Astrocyte of the spinal cord (primary cell): Measurements from ENCODE around the gene ECSIT.
"Not testable (repeated sequence)": the region's sequence is repeated elsewhere in the genome, so short reads cannot be mapped to it uniquely, and the experiment has no call there.

ENCODE experiments used
- DNase-seq: peaks from one replicate; pipeline ENCODE4 v3.0.0; 2011; ENCODE audit warnings: low read depth, low spot score
- H3K4me3 ChIP-seq: 2 replicates; pipeline ENCODE4 v1.5.1; 2011; ENCODE audit warnings: low read depth, mild to moderate bottlenecking, low read length, moderate library complexity
- in situ Hi-C: cut with HindIII; loops from 2 replicates; pipeline ENCODE4 v1.10.0; 2017; ENCODE audit warnings: low sequenced_read_pairs
- TF ChIP-seq, protein P1 (sequence below): IDR thresholded peaks from 2 replicates; pipeline ENCODE4 v1.5.1; 2012; ENCODE audit warnings: low read depth, mild to moderate bottlenecking, low read length, inconsistent platforms

ECSIT gene

DNA sequence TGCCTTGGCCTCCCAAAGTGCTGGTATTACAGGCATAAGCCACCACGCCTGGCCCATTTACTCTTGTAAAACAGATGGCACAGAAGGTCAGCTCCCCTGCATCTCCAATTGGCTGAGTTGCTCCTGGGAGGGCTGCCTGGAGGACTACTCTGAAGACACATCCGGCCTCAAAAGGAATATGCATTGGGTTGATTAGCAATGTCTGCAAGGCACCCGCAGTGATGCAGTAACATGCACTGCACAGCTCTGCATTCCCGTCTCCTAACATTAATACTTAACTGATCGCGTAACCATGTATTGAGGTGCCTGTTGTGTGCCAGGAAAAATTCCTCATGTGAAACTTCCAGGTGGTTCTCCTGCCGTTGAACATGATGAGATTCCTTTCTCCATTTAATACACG is 53.1 kb downstream of the ECSIT start:
- in situ Hi-C loops = no loop called here
- DNase-seq = no peak
- TF ChIP-seq, protein P1, sequence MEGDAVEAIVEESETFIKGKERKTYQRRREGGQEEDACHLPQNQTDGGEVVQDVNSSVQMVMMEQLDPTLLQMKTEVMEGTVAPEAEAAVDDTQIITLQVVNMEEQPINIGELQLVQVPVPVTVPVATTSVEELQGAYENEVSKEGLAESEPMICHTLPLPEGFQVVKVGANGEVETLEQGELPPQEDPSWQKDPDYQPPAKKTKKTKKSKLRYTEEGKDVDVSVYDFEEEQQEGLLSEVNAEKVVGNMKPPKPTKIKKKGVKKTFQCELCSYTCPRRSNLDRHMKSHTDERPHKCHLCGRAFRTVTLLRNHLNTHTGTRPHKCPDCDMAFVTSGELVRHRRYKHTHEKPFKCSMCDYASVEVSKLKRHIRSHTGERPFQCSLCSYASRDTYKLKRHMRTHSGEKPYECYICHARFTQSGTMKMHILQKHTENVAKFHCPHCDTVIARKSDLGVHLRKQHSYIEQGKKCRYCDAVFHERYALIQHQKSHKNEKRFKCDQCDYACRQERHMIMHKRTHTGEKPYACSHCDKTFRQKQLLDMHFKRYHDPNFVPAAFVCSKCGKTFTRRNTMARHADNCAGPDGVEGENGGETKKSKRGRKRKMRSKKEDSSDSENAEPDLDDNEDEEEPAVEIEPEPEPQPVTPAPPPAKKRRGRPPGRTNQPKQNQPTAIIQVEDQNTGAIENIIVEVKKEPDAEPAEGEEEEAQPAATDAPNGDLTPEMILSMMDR = no peak
- H3K4me3 ChIP-seq = no peak overlapping the region

DNA sequence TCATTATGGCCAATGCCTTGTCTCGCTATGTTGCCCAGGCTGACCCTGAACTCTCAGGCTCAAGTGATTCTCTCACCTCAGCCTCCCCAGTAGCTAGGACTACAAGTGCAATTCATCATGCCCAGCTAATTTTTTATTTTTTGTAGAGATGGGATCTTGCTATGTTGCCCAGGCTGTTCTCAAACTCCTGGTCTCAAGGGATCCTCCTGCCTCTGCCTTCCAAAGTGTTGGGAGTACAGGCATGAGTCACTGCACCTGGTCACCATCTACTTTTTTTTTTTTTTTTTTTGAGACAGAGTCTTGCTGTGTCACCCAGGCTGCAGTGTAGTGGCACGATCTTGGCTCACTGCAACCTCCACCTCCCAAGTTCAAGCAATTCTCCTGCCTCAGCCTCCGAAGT is 53.6 kb downstream of the ECSIT start:
- H3K4me3 ChIP-seq, DNase-seq, in situ Hi-C loops: not testable (repeated sequence)

DNA sequence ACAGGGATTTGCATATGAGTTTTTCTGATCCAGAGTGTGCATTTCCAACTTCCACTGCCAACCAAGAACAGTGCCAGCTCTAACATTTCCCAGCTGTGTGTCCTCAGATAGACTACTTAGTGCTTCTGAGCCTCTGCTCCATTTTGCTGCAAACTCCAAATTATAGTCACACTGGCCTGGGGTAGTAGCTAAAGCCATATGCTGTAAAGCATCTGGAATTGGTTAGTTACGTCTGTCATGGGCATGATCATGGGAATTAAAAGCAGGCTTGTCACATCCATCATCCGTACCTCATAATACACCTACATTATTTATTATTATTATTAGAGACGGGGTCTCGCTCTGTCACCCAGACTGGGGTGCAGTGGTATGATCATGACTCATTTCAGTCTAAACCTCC is 55.2 kb downstream of the ECSIT start:
- no peak for DNase-seq
- no peak overlapping the region for H3K4me3 ChIP-seq
- TF ChIP-seq, protein P1 = no peak
- in situ Hi-C loops = no loop called here

DNA sequence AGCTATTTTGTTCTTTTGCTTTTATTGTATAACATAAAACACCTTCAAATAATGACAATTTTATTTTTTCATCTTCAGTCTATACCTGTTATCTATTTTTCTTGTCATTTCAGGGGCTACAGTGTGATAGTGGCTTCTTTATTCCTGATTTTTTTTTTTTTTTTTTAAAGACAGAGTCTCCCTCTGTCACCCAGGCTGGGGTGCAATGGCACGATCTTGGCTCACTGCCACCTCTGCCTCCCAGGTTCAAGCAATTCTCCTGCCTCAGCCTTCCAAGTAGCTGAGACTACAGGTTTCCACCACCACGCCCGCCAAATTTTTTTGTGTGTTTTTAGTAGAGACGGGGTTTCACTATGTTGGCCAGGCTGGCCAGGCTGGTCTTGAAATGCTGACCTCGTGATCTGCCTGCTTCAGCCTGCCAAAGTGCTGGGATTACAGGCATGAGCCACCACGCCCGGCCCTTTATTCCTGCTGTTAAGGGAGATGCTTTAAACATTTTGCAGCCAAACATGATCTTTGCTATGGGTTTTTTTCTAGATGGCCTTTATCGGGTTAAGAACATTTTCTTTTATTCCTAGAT is 60.6 kb downstream of the ECSIT start:
- H3K4me3 ChIP-seq, in situ Hi-C loops: not testable (repeated sequence)

DNA sequence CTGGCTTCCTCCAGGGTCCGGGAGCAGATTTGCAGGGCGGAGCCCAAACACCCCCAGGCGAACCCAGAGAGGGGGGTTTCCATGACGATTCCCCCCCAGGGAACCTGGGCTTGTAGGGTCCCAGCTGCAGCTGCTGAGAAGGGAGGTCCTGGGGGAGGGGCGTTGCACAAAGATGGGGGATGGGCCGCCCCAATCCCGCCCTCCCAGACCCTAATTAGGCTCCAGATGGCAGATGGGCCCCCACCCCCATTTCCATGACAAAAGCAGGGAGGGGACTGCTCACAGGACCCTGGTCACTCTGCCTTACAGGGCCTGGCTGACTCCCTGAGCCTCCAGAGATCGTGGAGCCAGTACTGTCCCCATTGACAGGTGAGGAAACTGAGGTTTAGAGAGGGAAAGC is 63.3 kb downstream of the ECSIT start:
- in situ Hi-C loops = no loop called here
- DNase-seq = no peak
- TF ChIP-seq, protein P1 = no peak
- H3K4me3 ChIP-seq = no peak overlapping the region

More for the DNA sequence above, 60.6 kb downstream of the ECSIT start:
- not testable (repeated sequence) for DNase-seq

DNA sequence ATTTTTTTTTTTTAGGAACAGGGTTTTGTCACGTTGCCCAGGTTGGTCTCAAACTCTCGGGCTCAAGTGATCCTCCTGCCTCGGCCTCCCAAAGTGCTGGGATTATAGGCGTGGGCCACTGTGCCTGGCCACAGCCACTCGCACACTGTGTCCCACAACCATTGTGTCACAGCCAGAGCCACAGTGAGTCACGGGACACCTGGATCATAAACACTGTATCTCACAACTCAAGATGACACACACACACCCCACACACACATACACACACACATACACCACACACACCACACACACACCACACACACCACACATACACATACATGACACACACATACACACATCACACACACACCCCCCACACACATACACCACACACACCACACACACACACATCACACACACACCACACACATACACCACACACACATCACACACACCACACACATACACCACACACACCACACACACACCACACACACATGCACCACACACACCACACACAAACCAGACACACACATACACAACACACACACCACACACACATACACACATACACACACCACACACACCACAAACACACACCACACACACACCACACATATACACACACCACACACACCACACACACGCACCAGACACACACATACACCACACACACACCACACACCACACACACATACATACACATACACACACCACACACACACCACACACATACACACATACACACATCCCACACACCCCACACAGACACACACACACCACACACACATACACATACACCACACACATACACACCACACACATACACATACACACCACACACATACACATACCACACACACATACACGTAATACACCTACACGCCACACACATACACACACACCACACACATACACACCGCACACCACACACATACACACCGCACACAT is 64.3 kb downstream of the ECSIT start:
- TF ChIP-seq, protein P1 = no peak
- in situ Hi-C loops = no loop called here
- no peak for DNase-seq
- no peak overlapping the region for H3K4me3 ChIP-seq

DNA sequence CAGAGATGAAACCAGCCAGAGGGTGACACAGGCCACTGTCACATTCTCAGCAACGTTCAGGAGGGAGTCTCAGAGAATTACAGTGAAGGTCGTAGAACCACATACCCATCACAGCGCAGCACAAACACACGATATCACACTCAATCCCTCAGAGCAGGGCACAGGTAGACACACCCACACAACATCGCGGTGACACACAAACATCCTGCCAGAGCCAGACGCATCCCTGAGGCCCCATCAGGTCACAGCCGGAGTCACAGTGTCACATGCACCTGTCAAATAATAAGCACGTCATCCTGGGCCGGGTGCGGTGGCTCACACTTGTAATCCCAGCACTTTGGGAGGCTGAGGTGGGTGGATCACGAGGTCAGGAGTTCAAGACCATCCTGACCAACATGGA is 65.5 kb downstream of the ECSIT start:
- in situ Hi-C loops = no loop called here
- no peak overlapping the region for H3K4me3 ChIP-seq
- TF ChIP-seq, protein P1 = no peak
- no peak for DNase-seq
